GM12892 (cell line): ENCODE results near the gene SKIC3. TPM values are rescaled to one million over a fixed set of nuclear protein-coding genes. Genes with fewer than 3 reads are reported as not detected.

Source experiments
- DNase-seq: peaks from one replicate; pipeline ENCODE4 v3.0.0; 2011; ENCODE audit not compliant: insufficient read length
- FAIRE-seq: peaks from 2 replicates; lab custom pipeline; 2011; peaks lifted over from hg19 to GRCh38; lab: Jason Lieb, UNC
- POLR2A ChIP-seq: IDR thresholded peaks from 2 replicates; pipeline ENCODE4 v1.6.1; 2011; ENCODE audit warnings: low read depth, low read length, control low read depth
- POLR2AphosphoS5 ChIP-seq: IDR thresholded peaks from 2 replicates; pipeline ENCODE4 v1.6.1; 2011; ENCODE audit warnings: low read depth, low read length, control low read depth
- TAF1 ChIP-seq: IDR thresholded peaks from 2 replicates; pipeline ENCODE4 v1.6.1; 2011; ENCODE audit warnings: low read depth, mild to moderate bottlenecking, control low read depth, low read length, borderline replicate concordance
- polyA plus RNA-seq: library from polyadenylated mRNA; unstranded; fragments of >200 nt; gene quantifications from one replicate; pipeline ENCODE4 v1.2.1, GENCODE V29; 2012; ENCODE audit warnings: missing spikeins, inconsistent platforms; ENCODE audit not compliant: missing spikeins

The SKIC3 gene
- polyA plus RNA-seq = 47.5 TPM

DNA sequence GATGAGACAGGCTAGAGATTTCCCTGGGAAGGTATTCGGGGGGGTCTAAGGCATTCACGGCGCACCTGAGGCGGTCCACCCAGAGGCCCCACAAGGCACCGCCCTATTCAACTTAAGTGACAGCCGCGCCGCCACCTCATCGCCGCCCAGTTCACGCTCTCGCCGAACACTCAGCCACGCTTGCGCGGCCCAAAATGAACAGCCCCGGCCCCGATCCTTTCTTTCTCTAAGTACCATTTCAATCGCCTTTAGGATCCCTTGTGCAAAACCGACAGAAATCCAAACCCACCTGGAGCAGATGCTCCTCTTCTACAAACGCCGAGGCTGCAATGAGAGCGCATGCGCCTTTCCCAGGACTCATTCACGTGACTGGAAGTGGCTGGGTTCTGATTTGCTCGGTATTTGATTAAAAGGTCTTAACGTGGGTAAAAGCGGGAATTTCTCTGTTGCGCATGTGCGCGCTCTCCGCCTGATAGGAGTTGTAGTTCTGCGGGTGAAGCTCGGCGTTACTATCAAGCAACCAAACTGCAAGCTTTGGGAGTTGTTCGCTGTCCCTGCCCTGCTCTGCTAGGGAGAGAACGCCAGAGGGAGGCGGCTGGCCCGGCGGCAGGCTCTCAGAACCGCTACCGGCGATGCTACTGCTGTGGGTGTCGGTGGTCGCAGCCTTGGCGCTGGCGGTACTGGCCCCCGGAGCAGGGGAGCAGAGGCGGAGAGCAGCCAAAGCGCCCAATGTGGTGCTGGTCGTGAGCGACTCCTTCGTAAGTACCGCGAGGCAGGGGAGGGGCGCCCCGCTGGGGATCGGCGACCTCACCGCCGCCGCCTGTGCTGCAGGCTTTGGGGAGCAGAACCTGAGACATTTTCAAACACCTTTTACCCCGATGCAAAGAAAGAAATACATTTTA lies at the start of gene SKIC3, which contains the start of gene ARSK:
SKIC3 (minus strand) TSS at position 331 of the 902 bp plus-strand sequence. CDS start 7,827 bp downstream, outside the sequence.
ARSK (plus strand) TSS at position 455 of the 902 bp plus-strand sequence; CDS start at position 633, 178 bp downstream.
- TF ChIP-seq POLR2AphosphoS5 (peak; percentile 71), POLR2A (peak; percentile 71), TAF1 (0 out of 2 replicates have a peak, but pooled peaks have one; percentile 39)
- DNase-seq (peak; percentile 53), FAIRE-seq (peak; percentile 96)

DNA sequence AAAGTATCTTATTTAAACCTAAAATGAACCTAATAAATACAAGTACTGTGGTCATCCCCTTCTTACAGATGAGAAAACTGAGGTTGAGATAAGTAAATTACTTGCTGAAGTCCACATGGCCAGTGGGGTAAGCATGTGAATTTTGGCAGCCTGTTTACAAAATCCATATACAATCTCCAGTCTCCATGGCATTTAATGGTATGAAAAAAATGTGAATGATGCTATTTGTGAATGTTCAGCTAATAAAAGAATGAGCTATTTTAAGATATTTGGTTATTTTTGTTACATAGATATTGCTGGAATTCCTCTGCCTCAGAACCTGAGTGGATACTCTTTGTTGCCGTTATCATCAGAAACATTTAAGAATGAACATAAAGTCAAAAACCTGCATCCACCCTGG lies 45.8 kb upstream of the SKIC3 start:
- no peak for TF ChIP-seq POLR2A
- DNase-seq (no peak), FAIRE-seq (no peak)

DNA sequence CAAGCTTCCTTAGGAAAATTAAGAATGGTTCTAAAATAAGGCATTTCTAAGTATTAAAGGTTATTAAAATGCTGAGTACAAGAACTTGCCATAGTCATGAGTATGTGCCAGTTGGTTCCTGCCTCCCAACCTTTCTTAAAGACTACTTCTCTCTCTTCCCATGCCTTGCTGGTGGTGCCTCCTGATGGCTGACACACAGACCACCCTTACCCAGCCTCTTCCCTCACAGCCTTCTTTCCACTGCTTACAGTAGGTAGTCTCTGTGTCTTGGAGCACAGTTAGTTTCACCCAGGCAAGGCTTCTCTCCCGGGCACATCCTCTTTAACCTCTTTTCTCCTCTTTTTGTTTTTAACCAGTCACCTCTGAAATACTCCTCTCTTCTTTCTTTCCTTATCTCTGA lies 44.5 kb upstream of the SKIC3 start:
- FAIRE-seq = peak; percentile 30
- no peak for DNase-seq
- TF ChIP-seq POLR2AphosphoS5 (no peak), TAF1 (no peak), POLR2A (no peak)

DNA sequence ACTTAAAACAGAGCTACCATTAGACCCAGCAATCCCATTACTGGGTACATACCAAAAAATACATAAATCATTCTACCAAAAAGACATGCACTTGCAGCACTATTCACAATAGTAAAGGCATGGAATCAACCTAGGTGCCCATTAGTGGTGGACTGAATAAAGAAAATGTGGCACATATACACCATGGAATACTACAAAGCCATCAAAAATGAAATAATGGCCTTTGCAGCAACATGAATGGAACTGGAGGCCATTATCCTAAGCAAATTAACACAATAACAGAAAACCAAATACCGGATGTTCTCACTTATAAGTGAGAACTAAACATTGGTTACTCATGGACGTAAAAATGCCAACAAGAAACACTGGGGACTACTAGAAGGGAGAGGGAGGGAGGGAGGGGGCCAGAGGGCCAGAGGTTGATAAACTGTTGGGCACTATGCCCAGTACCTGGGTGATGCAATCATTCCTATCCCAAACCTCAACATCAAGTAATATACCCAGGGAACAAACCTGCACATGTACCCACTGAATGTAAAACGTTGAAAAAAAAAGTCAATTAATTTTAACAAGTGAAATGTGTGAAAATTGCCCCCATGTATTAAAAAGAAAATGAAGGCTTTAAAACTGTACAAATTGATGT lies 40.6 kb upstream of the SKIC3 start:
- DNase-seq (no peak), FAIRE-seq (no peak)
- TF ChIP-seq TAF1 (no peak), POLR2AphosphoS5 (no peak), POLR2A (no peak)

DNA sequence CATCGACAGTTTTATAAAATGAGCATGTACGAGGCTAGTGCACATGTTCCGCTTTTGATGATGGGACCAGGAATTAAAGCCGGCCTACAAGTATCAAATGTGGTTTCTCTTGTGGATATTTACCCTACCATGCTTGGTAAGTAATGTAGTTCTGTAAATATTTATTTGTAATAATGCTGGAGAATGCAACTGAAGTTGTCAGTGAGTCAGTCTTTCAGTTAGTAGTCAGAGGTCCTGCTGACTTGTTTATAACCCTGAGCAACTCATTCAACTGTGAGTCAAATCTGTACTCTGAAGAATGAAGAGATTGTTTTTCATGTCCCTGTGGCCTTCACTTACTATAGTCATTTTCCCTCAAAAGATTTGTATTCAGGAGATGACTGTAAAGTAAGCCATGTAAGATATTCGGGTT lies 36.7 kb upstream of the SKIC3 start:
- TF ChIP-seq POLR2AphosphoS5 = no peak
- no peak for TF ChIP-seq POLR2A
- no peak for TF ChIP-seq TAF1
- DNase-seq = no peak
- FAIRE-seq = peak; percentile 87

DNA sequence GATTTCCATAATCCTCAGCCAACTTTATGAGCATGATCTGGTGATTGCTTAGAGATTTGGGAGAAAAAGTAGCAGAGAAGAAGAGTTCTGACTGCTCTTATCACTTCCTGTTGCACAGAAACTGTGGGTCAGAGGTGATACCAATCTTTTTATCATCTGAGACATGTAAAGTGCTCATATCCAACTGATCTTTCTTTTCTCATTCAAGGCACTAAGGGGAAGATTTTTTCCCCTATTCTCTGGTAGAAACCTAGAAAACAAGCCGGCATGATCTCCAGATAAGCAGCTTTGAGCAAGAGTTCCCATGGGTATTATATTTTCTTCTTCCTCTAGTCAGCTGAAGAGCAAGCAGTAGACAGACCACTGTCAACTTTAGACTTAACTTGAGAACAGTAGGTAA lies 36.1 kb upstream of the SKIC3 start:
- FAIRE-seq = no peak
- no peak for TF ChIP-seq POLR2AphosphoS5
- no peak for TF ChIP-seq POLR2A
- TF ChIP-seq TAF1 = no peak
- DNase-seq = no peak

DNA sequence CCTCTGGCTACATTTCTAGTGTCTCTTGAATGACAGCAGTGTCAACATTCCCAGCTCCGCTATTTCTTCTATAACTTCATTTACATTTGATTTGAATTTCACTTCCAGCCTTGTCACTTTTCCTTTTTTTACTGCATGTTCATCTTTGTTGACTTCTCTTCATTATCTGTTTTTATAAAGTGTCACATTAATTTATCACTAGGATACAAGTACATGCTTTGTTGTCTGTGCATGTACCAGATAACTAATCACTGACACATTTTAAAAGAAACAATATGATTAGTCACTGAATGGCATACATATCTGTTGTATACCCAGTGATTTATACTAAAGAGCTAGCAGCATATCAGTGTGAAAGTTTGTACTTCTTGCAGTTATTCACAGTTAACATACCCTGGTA lies 29.2 kb upstream of the SKIC3 start:
- DNase-seq (no peak), FAIRE-seq (no peak)
- no peak for TF ChIP-seq POLR2A
- no peak for TF ChIP-seq POLR2AphosphoS5
- no peak for TF ChIP-seq TAF1

DNA sequence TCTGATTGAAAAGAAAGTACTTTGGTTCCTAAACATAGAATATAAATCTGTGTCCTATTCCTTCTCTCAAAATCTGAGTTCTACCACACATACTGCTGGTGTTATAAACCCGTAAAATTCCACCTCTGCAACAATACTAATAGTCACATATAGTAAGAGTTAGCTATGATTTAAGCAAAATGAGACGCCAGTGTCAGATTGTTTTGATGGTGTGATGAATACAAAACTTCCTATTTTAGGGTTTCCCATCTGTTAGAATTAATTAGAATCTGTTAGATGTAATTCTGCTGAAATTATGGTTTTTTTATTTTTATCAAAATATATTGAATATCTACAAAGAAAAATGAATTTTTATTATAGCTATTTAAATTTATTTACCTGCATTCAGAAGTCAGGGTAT lies 26.8 kb upstream of the SKIC3 start:
- TF ChIP-seq POLR2A = no peak
- no peak for TF ChIP-seq POLR2AphosphoS5
- no peak for TF ChIP-seq TAF1
- FAIRE-seq (no peak), DNase-seq (no peak)

DNA sequence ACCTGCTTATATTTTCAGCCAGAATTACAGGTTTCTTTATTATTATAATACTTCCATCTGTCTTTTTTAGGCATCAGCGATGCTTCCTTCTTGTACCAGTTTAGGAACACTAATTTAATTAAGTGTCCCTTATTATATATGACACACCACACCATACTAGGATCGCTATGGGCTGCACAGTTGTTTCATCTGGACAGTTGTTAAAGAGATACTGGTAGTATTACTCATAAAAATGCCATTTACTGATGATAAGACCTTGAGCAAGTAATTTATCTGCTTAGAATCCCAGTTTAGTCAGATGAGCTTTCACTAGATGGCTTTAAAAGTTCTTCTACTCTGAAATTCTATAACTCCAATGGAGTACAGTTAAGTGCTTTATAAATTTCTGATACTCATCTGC lies 17.2 kb upstream of the SKIC3 start:
- FAIRE-seq (no peak), DNase-seq (no peak)
- no peak for TF ChIP-seq POLR2AphosphoS5
- no peak for TF ChIP-seq POLR2A
- no peak for TF ChIP-seq TAF1

DNA sequence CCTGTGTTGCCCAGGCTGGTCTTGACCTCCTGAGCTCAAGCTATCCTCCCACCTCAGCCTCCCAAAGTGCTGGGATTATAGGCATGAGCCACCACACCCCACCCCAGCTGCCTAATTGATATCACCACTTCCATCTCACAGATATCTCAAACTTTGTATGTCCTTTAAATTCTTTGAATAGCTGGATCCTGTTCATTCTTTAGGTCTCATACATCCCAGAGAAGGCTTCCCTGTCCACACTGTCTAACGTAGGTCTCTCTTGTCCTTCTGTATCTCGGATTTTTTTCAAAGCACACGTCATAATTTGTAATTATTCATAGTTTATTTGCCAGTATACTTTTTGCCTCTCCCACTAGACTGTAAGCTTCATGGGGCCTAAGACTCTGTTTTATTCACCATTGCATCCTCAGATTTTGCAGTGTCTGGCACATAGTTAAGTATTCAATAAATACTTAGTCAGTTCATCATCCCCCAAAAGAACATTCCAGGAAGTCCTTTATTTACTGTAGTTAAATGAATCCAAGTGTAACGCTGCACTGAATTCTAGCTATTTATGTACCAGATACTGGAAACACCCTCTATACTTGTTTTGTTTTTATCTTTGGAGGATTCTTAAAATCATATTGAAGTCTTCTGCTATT lies 10.6 kb upstream of the SKIC3 start:
- no peak for TF ChIP-seq TAF1
- no peak for TF ChIP-seq POLR2AphosphoS5
- no peak for TF ChIP-seq POLR2A
- FAIRE-seq (no peak), DNase-seq (no peak)

DNA sequence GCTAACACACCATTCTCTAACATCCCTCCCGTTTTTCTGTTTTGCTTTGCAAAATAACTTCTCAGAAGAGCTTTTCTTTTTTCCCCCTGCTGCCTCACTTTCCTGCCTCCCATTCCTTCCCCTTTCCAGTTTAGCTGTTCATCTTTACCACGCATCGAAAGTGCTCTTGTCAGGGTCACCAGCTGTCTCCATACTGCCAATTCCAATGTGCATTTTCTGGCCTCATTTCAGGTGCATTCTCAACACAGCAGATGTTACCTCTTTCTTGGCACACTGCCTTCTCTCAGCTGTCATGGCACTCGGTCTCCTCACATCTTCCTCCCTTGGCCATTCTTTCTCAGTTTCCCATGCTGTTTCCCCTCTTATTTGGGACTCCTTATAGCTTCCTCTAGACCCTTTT lies 9.7 kb upstream of the SKIC3 start:
- DNase-seq = no peak
- FAIRE-seq = no peak
- TF ChIP-seq TAF1 = no peak
- TF ChIP-seq POLR2AphosphoS5 = no peak
- no peak for TF ChIP-seq POLR2A
